WTC11 (cell line): ENCODE results near the gene CELF2. TPM values are rescaled to one million over a fixed set of nuclear protein-coding genes. Genes with fewer than 3 reads are reported as not detected.

Source experiments
- ATAC-seq: fragments of 200-7000 bp; cut with Tn5 transposase; 2 replicates; pipeline ENCODE4 v1.10.0; 2021; ENCODE audit warnings: mild to moderate bottlenecking, moderate library complexity
- CTCF ChIA-PET: fragments of 300-600 bp; sonication (Branson Sonifier 250); formaldehyde crosslinking; loops from one replicate; lab custom pipeline; 2021; ENCODE audit warnings: antibody characterized with exemption; lab: Charles Lee
- POLR2A ChIA-PET: fragments of 350-600 bp; sonication (Branson Sonifier 250); formaldehyde crosslinking; loops from one replicate; lab custom pipeline; 2021; ENCODE audit warnings: antibody characterized with exemption; lab: Charles Lee
- DNase-seq: peaks from one replicate; pipeline ENCODE4 v3.0.0; 2021; ENCODE audit warnings: low spot score
- H3K27ac Mint-ChIP-seq: 2 replicates; pipeline ENCODE4 v1.8.0; 2021; ENCODE audit warnings: mixed read lengths
- H3K27me3 Mint-ChIP-seq: 2 replicates; pipeline ENCODE4 v1.8.0; 2021; ENCODE audit warnings: low read depth, mild to moderate bottlenecking, moderate library complexity, mixed read lengths
- H3K36me3 Mint-ChIP-seq: 2 replicates; pipeline ENCODE4 v1.8.0; 2021; ENCODE audit warnings: mixed read lengths
- H3K4me1 Mint-ChIP-seq: 2 replicates; pipeline ENCODE4 v1.8.0; 2022; ENCODE audit warnings: mixed read lengths
- H3K4me3 Mint-ChIP-seq: 2 replicates; pipeline ENCODE4 v1.8.0; 2021; ENCODE audit warnings: mild to moderate bottlenecking, moderate library complexity, mixed read lengths
- H3K9me3 Mint-ChIP-seq: 2 replicates; pipeline ENCODE4 v1.8.0; 2021; ENCODE audit warnings: mixed read lengths
- ATF2 ChIP-seq: sonication (generic); formaldehyde crosslinking; IDR thresholded peaks from 2 replicates; pipeline ENCODE4 v1.8.1; 2022; ENCODE audit warnings: low read depth, missing genetic modification reagents, borderline replicate concordance
- CTCF ChIP-seq: fragments of 200-600 bp; IDR thresholded peaks from 2 replicates; pipeline ENCODE4 v1.8.0; 2022; ENCODE audit warnings: antibody characterized with exemption
- HMGA2 ChIP-seq: fragments of 250-450 bp; sonication (Bioruptor Pico); IDR thresholded peaks from 2 replicates; pipeline ENCODE4 v1.4.0; 2021; ENCODE audit warnings: mild to moderate bottlenecking, moderate library complexity
- HMGXB4 ChIP-seq: sonication (generic); formaldehyde crosslinking; IDR thresholded peaks from 2 replicates; pipeline ENCODE4 v1.8.1; 2023; ENCODE audit warnings: mild to moderate bottlenecking, moderate library complexity, missing genetic modification reagents
- PRDM15 ChIP-seq: sonication (generic); formaldehyde crosslinking; IDR thresholded peaks from 2 replicates; pipeline ENCODE4 v1.8.0; 2022; ENCODE audit warnings: missing genetic modification reagents
- ZNF263 ChIP-seq: sonication (generic); formaldehyde crosslinking; IDR thresholded peaks from 2 replicates; pipeline ENCODE4 v1.8.1; 2022; ENCODE audit warnings: low read depth, mild to moderate bottlenecking, moderate library complexity, missing genetic modification reagents
- ZNF425 ChIP-seq: fragments of 250-450 bp; sonication (Bioruptor Pico); conservative IDR thresholded peaks from 2 replicates; pipeline ENCODE4 v1.9.0; 2021; ENCODE audit warnings: mild to moderate bottlenecking
- ZNF512 ChIP-seq: sonication (generic); formaldehyde crosslinking; IDR thresholded peaks from 2 replicates; pipeline ENCODE4 v1.8.1; 2022; ENCODE audit warnings: missing genetic modification reagents, borderline replicate concordance
- ZNF532 ChIP-seq: fragments of 250-450 bp; sonication (Bioruptor Pico); IDR thresholded peaks from 2 replicates; pipeline ENCODE4 v1.9.0; 2021; ENCODE audit warnings: mild to moderate bottlenecking, borderline replicate concordance
- total RNA-seq: library from RNA; stranded (reverse); gene quantifications from 3 replicates; pipeline ENCODE4 v1.2.3, GENCODE V29; 2021

The CELF2 gene
- total RNA-seq, 1 experiment from 2014 or later = 24.6 TPM

- POLR2A ChIA-PET = no interaction called here
- Mint-ChIP-seq H3K27ac (no peak overlapping the region), H3K4me1 (peaks cover 22% of the 10 kb centered on the region), H3K9me3 (no peaks in the 10 kb centered on the region), H3K36me3 (no peaks in the 10 kb centered on the region), H3K4me3 (no peak overlapping the region), H3K27me3 (no peaks in the 10 kb centered on the region)
- ATAC-seq (no peak), DNase-seq (no peak)
- no peak for TF ChIP-seq CTCF
- TF ChIP-seq HMGA2 (CRISPR knock-in tag) = no peak
- CTCF ChIA-PET = no interaction called here
These were observed 161.2 kb downstream of the CELF2 start for GRCh38 chr10:11178606-11179515.

GRCh38 chr10:11179516-11180105, 161.9 kb downstream of the CELF2 start:
- H3K9me3 Mint-ChIP-seq = no peaks in the 10 kb centered on the region
- H3K27me3 Mint-ChIP-seq = no peaks in the 10 kb centered on the region
- CTCF ChIA-PET = no interaction called here
- ATAC-seq (no peak), DNase-seq (no peak)
- no peak overlapping the region for H3K27ac Mint-ChIP-seq
- POLR2A ChIA-PET = no interaction called here
- H3K4me1 Mint-ChIP-seq = peaks cover 22% of the 10 kb centered on the region
- TF ChIP-seq ZNF532 (CRISPR knock-in tag) = no peak
- TF ChIP-seq ATF2 (CRISPR knock-in tag) = no peak
- TF ChIP-seq ZNF512 (CRISPR knock-in tag) = no peak
- no peak for TF ChIP-seq ZNF425 (CRISPR knock-in tag)
- no peak for TF ChIP-seq ZNF263 (CRISPR knock-in tag)
- TF ChIP-seq HMGXB4 (CRISPR knock-in tag) = no peak
- TF ChIP-seq PRDM15 (CRISPR knock-in tag) = no peak
- TF ChIP-seq, all 79 proteins: peak for 0
- Mint-ChIP-seq H3K4me3 (no peak overlapping the region), H3K36me3 (no peaks in the 10 kb centered on the region)
